HEK293 (cell line): Measurements from ENCODE around the gene COPG1.

Source experiments
- CTCF ChIP-seq: fragments of 450-650 bp; formaldehyde crosslinking; IDR thresholded peaks from 2 replicates; pipeline ENCODE4 v1.5.1; 2016; ENCODE audit warnings: missing biosample characterization, missing genetic modification characterization
- HOXC10 ChIP-seq: sonication (generic); formaldehyde crosslinking; IDR thresholded peaks from 2 replicates; pipeline ENCODE4 v1.8.1; 2023; ENCODE audit warnings: mild to moderate bottlenecking, missing genetic modification reagents
- PATZ1 ChIP-seq: fragments of 450-650 bp; formaldehyde crosslinking; IDR thresholded peaks from 2 replicates; pipeline ENCODE4 v1.5.1; 2016; ENCODE audit warnings: missing biosample characterization, missing genetic modification characterization
- YY1 ChIP-seq: fragments of 450-650 bp; formaldehyde crosslinking; IDR thresholded peaks from 2 replicates; pipeline ENCODE4 v1.5.1; 2018; ENCODE audit warnings: missing biosample characterization, missing genetic modification characterization
- ZBTB49 ChIP-seq: fragments of 450-650 bp; formaldehyde crosslinking; IDR thresholded peaks from 2 replicates; pipeline ENCODE4 v1.5.1; 2016; ENCODE audit warnings: missing biosample characterization, missing genetic modification characterization, low read depth
- ZNF121 ChIP-seq: fragments of 450-650 bp; formaldehyde crosslinking; IDR thresholded peaks from 2 replicates; pipeline ENCODE4 v1.5.1; 2016; ENCODE audit warnings: missing biosample characterization, missing genetic modification characterization
- ZNF140 ChIP-seq: fragments of 450-650 bp; formaldehyde crosslinking; IDR thresholded peaks from 2 replicates; pipeline ENCODE4 v1.5.1; 2016; ENCODE audit warnings: missing biosample characterization, missing genetic modification characterization
- ZNF2 ChIP-seq: fragments of 450-650 bp; formaldehyde crosslinking; IDR thresholded peaks from 2 replicates; pipeline ENCODE4 v1.5.1; 2016; ENCODE audit warnings: missing biosample characterization, missing genetic modification characterization
- ZNF274 ChIP-seq, 2 experiments: fragments of 200-500 bp in 1 of 2; fragments of 450-650 bp in 1 of 2; sonication (Bioruptor generic) in 1 of 2; formaldehyde crosslinking in 1 of 2; IDR thresholded peaks; 2 replicates each; pipeline versions ENCODE4 v1.5.1 to v1.6.1; 2014 to 2016; ENCODE audit warnings: borderline replicate concordance in 1 of 2, inconsistent platforms in 1 of 2, low read length in 1 of 2, missing biosample characterization in 1 of 2, missing genetic modification characterization in 1 of 2
- ZNF280C ChIP-seq: fragments of 450-650 bp; formaldehyde crosslinking; IDR thresholded peaks from 2 replicates; pipeline ENCODE4 v1.5.1; 2016; ENCODE audit warnings: missing biosample characterization, missing genetic modification characterization
- ZNF513 ChIP-seq: fragments of 450-650 bp; IDR thresholded peaks from 2 replicates; pipeline ENCODE4 v1.5.1; 2018; ENCODE audit warnings: missing biosample characterization, missing genetic modification characterization
- ZNF555 ChIP-seq: fragments of 450-650 bp; formaldehyde crosslinking; conservative IDR thresholded peaks from 2 replicates; pipeline ENCODE4 v1.5.1; 2017; ENCODE audit warnings: missing biosample characterization, mild to moderate bottlenecking, missing genetic modification characterization, inconsistent platforms

GRCh38 chr3:129320825-129321487 lies 71.5 kb downstream of the COPG1 start:
- no peak for TF ChIP-seq YY1 (tag by site-specific recombination)
- no peak for TF ChIP-seq CTCF
- no peak for TF ChIP-seq ZNF513 (tag by site-specific recombination)
- no peak for TF ChIP-seq HOXC10 (CRISPR knock-in tag)
- TF ChIP-seq ZNF280C (tag by site-specific recombination), result no peak
- no peak for TF ChIP-seq ZNF555 (tag by site-specific recombination)
- TF ChIP-seq ZNF121 (tag by site-specific recombination), result no peak
- no peak for TF ChIP-seq ZNF274 (IDR thresholded peaks at IDR 0.05; ENCODE audit: low read length)
- no peak for TF ChIP-seq ZNF274 (tag by site-specific recombination; IDR thresholded peaks at IDR 0.05; ENCODE audit: borderline replicate concordance)
- no peak for TF ChIP-seq ZBTB49 (tag by site-specific recombination)
- no peak for TF ChIP-seq PATZ1 (tag by site-specific recombination)
- no peak for TF ChIP-seq ZNF140 (tag by site-specific recombination)
- TF ChIP-seq ZNF2, result no peak
